Upper lobe of left lung (tissue), 4 donors: ENCODE results near the gene SHQ1.

ENCODE experiments used
- EP300 ChIP-seq, 4 donors: sonication (generic); formaldehyde crosslinking; IDR thresholded peaks; one replicate each; pipeline ENCODE4 v1.5.1; 2017; ENCODE audit warnings: antibody characterized with exemption in 4 of 4, control low read depth in 2 of 4
- TF ChIP-seq, protein P1 (sequence below), 6 experiments: fragments of 450-650 bp in 4 of 6; fragments of 200-600 bp in 2 of 6; sonication (generic) in 2 of 6; IDR thresholded peaks; one replicate each; pipeline ENCODE4 v1.5.1; 2016 to 2019; ENCODE audit warnings: antibody characterized with exemption in 6 of 6

DNA sequence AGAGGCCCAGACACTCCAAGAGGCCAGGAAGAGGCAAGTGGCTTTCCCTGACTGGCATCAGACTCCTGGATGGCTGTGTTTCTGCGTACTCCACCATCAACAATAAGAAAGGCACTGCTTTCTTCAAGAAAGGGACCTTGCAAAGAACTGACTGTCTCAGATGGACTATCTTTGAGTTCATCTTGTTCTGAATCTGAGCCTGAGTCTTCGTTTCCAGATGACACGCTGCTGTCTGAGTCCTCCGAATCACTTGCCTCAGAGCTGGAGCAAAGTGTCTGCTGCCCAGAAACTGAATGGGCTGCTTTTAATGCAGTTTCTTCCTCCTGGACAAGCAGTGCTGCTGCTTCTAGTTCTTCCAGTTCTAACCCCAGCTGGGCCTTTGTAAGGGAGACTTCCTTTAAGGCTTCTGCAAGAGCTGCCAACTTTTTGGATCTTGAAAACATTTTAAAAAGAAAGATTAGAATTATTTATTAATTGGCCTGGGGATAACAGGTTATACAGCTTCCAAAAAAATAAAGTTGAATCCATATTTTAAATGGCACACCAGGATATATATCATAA, 97.8 kb downstream of the SHQ1 start:
- TF ChIP-seq, protein P1, sequence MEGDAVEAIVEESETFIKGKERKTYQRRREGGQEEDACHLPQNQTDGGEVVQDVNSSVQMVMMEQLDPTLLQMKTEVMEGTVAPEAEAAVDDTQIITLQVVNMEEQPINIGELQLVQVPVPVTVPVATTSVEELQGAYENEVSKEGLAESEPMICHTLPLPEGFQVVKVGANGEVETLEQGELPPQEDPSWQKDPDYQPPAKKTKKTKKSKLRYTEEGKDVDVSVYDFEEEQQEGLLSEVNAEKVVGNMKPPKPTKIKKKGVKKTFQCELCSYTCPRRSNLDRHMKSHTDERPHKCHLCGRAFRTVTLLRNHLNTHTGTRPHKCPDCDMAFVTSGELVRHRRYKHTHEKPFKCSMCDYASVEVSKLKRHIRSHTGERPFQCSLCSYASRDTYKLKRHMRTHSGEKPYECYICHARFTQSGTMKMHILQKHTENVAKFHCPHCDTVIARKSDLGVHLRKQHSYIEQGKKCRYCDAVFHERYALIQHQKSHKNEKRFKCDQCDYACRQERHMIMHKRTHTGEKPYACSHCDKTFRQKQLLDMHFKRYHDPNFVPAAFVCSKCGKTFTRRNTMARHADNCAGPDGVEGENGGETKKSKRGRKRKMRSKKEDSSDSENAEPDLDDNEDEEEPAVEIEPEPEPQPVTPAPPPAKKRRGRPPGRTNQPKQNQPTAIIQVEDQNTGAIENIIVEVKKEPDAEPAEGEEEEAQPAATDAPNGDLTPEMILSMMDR (IDR thresholded peaks at IDR 0.05), result no peak
- no peak for TF ChIP-seq EP300 (IDR thresholded peaks at IDR 0.05)
